BJ (cell line): ENCODE measurements around the gene LANCL3. TPM values are rescaled to one million over a fixed set of nuclear protein-coding genes. Genes with fewer than 3 reads are reported as not detected.

Experiments used
- CTCF ChIA-PET: fragments of 350-600 bp; formaldehyde crosslinking; extraction: SDS; loops from one replicate; lab custom pipeline; 2021; ENCODE audit warnings: antibody characterized with exemption, inconsistent platforms; lab: Yijun Ruan, JAX
- POLR2A ChIA-PET: fragments of 300-600 bp; sonication (Branson Sonifier 250); formaldehyde crosslinking; extraction: SDS; loops from one replicate; lab custom pipeline; 2021; ENCODE audit warnings: antibody characterized with exemption; lab: Charles Lee
- DNase-seq: peaks from one replicate; pipeline ENCODE4 v3.0.0-alpha.2; 2011; ENCODE audit warnings: low read depth
- H3K27me3 ChIP-seq: 2 replicates; pipeline ENCODE4 v1.6.0; 2011; ENCODE audit warnings: low read length; ENCODE audit not compliant: control insufficient read depth, insufficient read depth
- H3K36me3 ChIP-seq: 2 replicates; pipeline ENCODE4 v1.5.1; 2011; ENCODE audit warnings: low read length; ENCODE audit not compliant: control insufficient read depth, insufficient read depth
- H3K4me3 ChIP-seq: 2 replicates; pipeline ENCODE4 v1.5.1; 2011; ENCODE audit warnings: low read depth, mild to moderate bottlenecking, control low read depth, low read length
- CTCF ChIP-seq: IDR thresholded peaks from 2 replicates; pipeline ENCODE4 v1.5.1; 2011; ENCODE audit warnings: low read depth, mild to moderate bottlenecking, control low read depth, inconsistent platforms, low read length, moderate library complexity; ENCODE audit not compliant: insufficient read depth
- polyA plus RNA-seq: library from polyadenylated mRNA; depleted of rRNA; stranded (reverse); fragments of >200 nt; gene quantifications from 2 replicates; pipeline ENCODE4 v1.2.3, GENCODE V29; 2011

LANCL3 gene
- polyA plus RNA-seq, 1 experiment, result not detected

- no peaks in the 10 kb centered on the region for H3K36me3 ChIP-seq
- ChIA-PET CTCF (no interaction called here), POLR2A (no interaction called here)
- H3K4me3 ChIP-seq, result no peak overlapping the region
- TF ChIP-seq CTCF, result no peak
- no peaks in the 10 kb centered on the region for H3K27me3 ChIP-seq
- DNase-seq, result no peak
Measured at GRCh38 chrX:37590047-37590446, 18.6 kb downstream of the LANCL3 start.

- no peak for TF ChIP-seq CTCF
- Histone ChIP-seq H3K36me3 (no peaks in the 10 kb centered on the region), H3K4me3 (no peak overlapping the region), H3K27me3 (no peaks in the 10 kb centered on the region)
- CTCF ChIA-PET, result no interaction called here
- DNase-seq, result no peak
- POLR2A ChIA-PET, result no interaction called here
Measured at GRCh38 chrX:37594755-37595382, 23.4 kb downstream of the LANCL3 start.

- no peak for TF ChIP-seq CTCF
- Histone ChIP-seq H3K4me3 (no peak overlapping the region), H3K36me3 (no peaks in the 10 kb centered on the region), H3K27me3 (no peaks in the 10 kb centered on the region)
- DNase-seq, result no peak
- ChIA-PET POLR2A (no interaction called here), CTCF (no interaction called here)
Measured at GRCh38 chrX:37599729-37600128, 28.3 kb downstream of the LANCL3 start.

DNA sequence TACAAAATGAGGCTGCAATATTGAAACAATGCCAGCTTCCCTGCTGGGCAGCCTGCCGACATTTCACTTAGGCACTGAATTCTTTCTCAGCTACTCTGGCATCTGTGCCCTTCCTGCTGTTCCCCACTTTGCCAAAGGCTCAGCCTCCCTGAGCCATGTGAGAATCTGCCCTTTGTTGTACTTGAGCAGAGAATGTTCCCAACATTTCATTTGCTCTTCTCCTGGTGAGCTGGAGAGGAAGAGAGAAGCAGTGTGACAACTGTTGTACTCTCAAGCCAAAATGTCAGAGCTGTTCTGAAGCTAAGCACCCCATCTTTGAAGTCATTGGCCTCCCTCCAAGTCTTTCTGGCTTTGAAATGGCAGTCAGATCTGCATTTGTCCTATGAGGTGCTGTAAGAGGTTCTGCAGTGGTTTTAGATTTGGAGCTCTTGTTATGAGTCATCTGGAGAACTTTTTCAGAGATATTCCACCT lies 32.5 kb downstream of the LANCL3 start:
- POLR2A ChIA-PET, result no interaction called here
- Histone ChIP-seq H3K4me3 (no peak overlapping the region), H3K36me3 (no peaks in the 10 kb centered on the region), H3K27me3 (no peaks in the 10 kb centered on the region)
- DNase-seq, result no peak
- TF ChIP-seq CTCF, result no peak
- CTCF ChIA-PET, result no interaction called here

GRCh38 chrX:37607243-37607642 lies 35.8 kb downstream of the LANCL3 start:
- ChIA-PET CTCF (no interaction called here), POLR2A (no interaction called here)
- H3K27me3 ChIP-seq, result no peaks in the 10 kb centered on the region
- no peak for TF ChIP-seq CTCF
- DNase-seq, result no peak
- H3K4me3 ChIP-seq, result no peak overlapping the region
- H3K36me3 ChIP-seq, result no peaks in the 10 kb centered on the region
